ENCODE data around the gene MICAL2. TPM values are rescaled to one million over a fixed set of nuclear protein-coding genes. Genes with fewer than 3 reads are reported as not detected.
A peak's percentile ranks its signal among the peaks of the same experiment; 100 is the strongest.

MICAL2 gene
- total RNA-seq, 2 experiments from 2014 or later: 213 to 220 TPM

DNA sequence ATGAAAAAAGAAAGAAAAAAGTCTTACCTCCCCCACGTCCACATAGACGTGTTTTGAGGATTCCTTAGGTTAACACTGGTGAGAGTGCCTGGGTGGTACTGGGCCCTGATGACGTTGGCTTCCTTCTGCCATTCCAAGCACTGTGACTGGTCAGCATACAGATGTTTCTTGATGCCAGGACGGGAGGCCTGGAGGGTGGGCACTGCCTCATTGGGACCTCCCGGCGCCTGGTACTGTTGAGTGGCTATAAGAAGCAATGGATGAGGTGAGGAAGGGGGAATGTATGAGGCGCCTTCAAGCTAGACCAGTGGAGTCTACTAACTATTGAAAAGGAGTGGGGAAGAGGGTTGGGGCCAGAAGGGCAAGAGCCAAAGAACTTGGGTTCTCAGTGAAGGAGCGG is 45.3 kb downstream of the MICAL2 start:
- ChIA-PET POLR2A (no interaction called here), CTCF (no interaction called here)
- intact Hi-C loops (cut with micrococcal nuclease): loop anchor here (10.0 kb wide), 1 partner anchor 311 kb away; the partner anchor contains the start of gene USP47
- H3K4me3 Mint-ChIP-seq: no peak overlapping the region
- H3K27me3 Mint-ChIP-seq: no peaks in the 10 kb centered on the region
- H3K36me3 Mint-ChIP-seq: peaks cover 15% of the 10 kb centered on the region
- DNase-seq: no peak
- H3K9me3 Mint-ChIP-seq: no peaks in the 10 kb centered on the region
- H3K4me1 Mint-ChIP-seq (ENCODE audit: low read depth): peaks cover 75% of the 10 kb centered on the region
- peak overlapping the region; percentile 89 for H3K27ac Mint-ChIP-seq

DNA sequence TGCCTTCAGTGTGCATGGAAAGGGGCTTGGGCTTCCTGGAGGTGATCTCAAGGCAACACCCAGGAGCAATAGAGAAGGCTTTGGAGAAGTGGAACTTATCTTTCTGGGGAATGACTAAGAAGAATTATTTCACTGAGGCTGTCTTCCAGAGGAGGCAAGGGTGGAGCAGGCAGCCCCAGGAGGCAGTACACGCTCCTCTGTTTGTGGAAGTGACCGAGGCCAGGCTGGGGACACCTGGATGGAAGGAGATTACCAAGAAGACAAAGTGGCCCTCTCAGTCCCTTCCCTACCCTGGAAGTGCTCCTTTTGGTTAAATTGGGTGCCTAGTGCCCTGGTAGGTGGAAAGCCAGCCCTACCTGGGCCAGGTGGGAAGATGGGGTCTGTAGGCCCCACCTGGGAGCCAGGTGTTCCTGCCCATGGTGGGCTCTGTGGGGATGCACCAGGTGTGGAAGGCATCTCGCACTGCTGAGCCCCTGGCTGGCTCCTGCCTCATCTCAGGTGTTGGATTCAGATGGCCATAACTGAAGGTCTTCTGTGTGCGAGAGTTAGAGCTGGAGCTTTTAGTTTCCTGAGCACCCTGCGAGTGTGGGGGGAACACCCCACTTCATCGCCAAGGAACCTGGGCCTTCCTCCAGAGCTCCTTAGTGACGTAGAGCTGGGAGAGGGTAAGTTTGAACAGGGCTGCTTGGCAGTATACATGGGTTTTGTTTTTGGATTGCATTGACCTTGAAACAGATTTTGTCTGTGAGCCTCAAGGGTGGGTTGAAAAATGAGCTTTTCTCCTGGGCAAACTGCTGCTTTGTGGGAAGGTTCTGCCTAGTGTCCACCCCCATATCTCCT is 46.1 kb downstream of the MICAL2 start:
- H3K9me3 Mint-ChIP-seq: no peaks in the 10 kb centered on the region

GRCh38 chr11:12157241-12157661 is 46.9 kb downstream of the MICAL2 start:
- Mint-ChIP-seq H3K27ac (peak overlapping the region; percentile 89), H3K4me1 (ENCODE audit: low read depth) (peaks cover 62% of the 10 kb centered on the region), H3K27me3 (no peaks in the 10 kb centered on the region), H3K4me3 (no peak overlapping the region), H3K36me3 (peaks cover 18% of the 10 kb centered on the region), H3K9me3 (no peaks in the 10 kb centered on the region)
- ChIA-PET CTCF (interaction anchor here (0.8 to 2.2 kb wide), 7 partner anchors 25 to 204 kb away, joined by 3 to 13 read pairs (median 4); no protein-coding TSS in a partner anchor), POLR2A (interaction anchor here (1.0 to 1.3 kb wide), 7 partner anchors 9 to 66 kb away, joined by 3 to 5 read pairs (median 3); partner anchors contain the start of gene MICAL2)
- intact Hi-C loops (cut with micrococcal nuclease): loop anchor here (1.0 to 10.0 kb wide), 4 partner anchors 8 to 312 kb away; partner anchors contain the start of gene USP47
- DNase-seq: peak; percentile 34

More for the DNA sequence above, 46.1 kb downstream of the MICAL2 start:
- Mint-ChIP-seq H3K4me1 (ENCODE audit: low read depth) (peaks cover 66% of the 10 kb centered on the region), H3K4me3 (no peak overlapping the region), H3K27me3 (no peaks in the 10 kb centered on the region), H3K27ac (peak overlapping the region; percentile 89), H3K36me3 (peaks cover 15% of the 10 kb centered on the region)
- CTCF ChIA-PET: interaction anchor here (0.8 to 2.2 kb wide), 6 partner anchors 25 to 205 kb away, joined by 3 to 13 read pairs (median 4); no protein-coding TSS in a partner anchor
- POLR2A ChIA-PET: interaction anchor here (1.0 to 1.2 kb wide), 4 partner anchors 12 to 49 kb away, joined by 3 read pairs; partner anchors contain the start of gene MICAL2
- intact Hi-C loops (cut with micrococcal nuclease): loop anchor here (1.0 to 10.0 kb wide), 4 partner anchors 7 to 312 kb away; partner anchors contain the start of gene USP47
- DNase-seq: peak; percentile 7

- intact Hi-C loops (cut with micrococcal nuclease): loop anchor here (10.0 kb wide), 1 partner anchor 314 kb away; the partner anchor contains the start of gene USP47
- peaks cover 22% of the 10 kb centered on the region for H3K36me3 Mint-ChIP-seq
- CTCF ChIA-PET: interaction anchor here (1.8 kb wide), 1 partner anchor 8 kb away, joined by 4 read pairs; no protein-coding TSS in a partner anchor
- DNase-seq: peak; percentile 4
- H3K27ac Mint-ChIP-seq: no peak overlapping the region
- no peak overlapping the region for H3K4me3 Mint-ChIP-seq
- H3K4me1 Mint-ChIP-seq (ENCODE audit: low read depth): peaks cover 54% of the 10 kb centered on the region
- H3K9me3 Mint-ChIP-seq: no peaks in the 10 kb centered on the region
- POLR2A ChIA-PET: interaction anchor here (1.1 kb wide), 1 partner anchor 10 kb away, joined by 3 read pairs; no protein-coding TSS in a partner anchor
- H3K27me3 Mint-ChIP-seq: no peaks in the 10 kb centered on the region
Measured at GRCh38 chr11:12158909-12159308, 48.5 kb downstream of the MICAL2 start.

- DNase-seq: peak; percentile 11
- no peak overlapping the region for H3K4me3 Mint-ChIP-seq
- intact Hi-C loops (cut with micrococcal nuclease): loop anchor here (10.0 kb wide), 1 partner anchor 315 kb away; the partner anchor contains the start of gene USP47
- POLR2A ChIA-PET: no interaction called here
- H3K27ac Mint-ChIP-seq: peak overlapping the region; percentile 36
- peaks cover 58% of the 10 kb centered on the region for H3K4me1 Mint-ChIP-seq (ENCODE audit: low read depth)
- peaks cover 23% of the 10 kb centered on the region for H3K36me3 Mint-ChIP-seq
- H3K27me3 Mint-ChIP-seq: no peaks in the 10 kb centered on the region
- no peaks in the 10 kb centered on the region for H3K9me3 Mint-ChIP-seq
- CTCF ChIA-PET: interaction anchor here (1.8 kb wide), 1 partner anchor 9 kb away, joined by 4 read pairs; no protein-coding TSS in a partner anchor
Measured at GRCh38 chr11:12159351-12160099, 49.1 kb downstream of the MICAL2 start.

- H3K4me3 Mint-ChIP-seq: no peak overlapping the region
- intact Hi-C loops (cut with micrococcal nuclease): no loop called here
- H3K36me3 Mint-ChIP-seq: peaks cover 21% of the 10 kb centered on the region
- H3K9me3 Mint-ChIP-seq: no peaks in the 10 kb centered on the region
- H3K27ac Mint-ChIP-seq: no peak overlapping the region
- CTCF ChIA-PET: interaction anchor here (1.8 kb wide), 1 partner anchor 9 kb away, joined by 4 read pairs; no protein-coding TSS in a partner anchor
- peak; percentile 6 for DNase-seq
- peaks cover 57% of the 10 kb centered on the region for H3K4me1 Mint-ChIP-seq (ENCODE audit: low read depth)
- no peaks in the 10 kb centered on the region for H3K27me3 Mint-ChIP-seq
- POLR2A ChIA-PET: interaction anchor here (1.1 kb wide), 1 partner anchor 9 kb away, joined by 3 read pairs; no protein-coding TSS in a partner anchor
Measured at GRCh38 chr11:12160231-12160630, 49.8 kb downstream of the MICAL2 start.

DNA sequence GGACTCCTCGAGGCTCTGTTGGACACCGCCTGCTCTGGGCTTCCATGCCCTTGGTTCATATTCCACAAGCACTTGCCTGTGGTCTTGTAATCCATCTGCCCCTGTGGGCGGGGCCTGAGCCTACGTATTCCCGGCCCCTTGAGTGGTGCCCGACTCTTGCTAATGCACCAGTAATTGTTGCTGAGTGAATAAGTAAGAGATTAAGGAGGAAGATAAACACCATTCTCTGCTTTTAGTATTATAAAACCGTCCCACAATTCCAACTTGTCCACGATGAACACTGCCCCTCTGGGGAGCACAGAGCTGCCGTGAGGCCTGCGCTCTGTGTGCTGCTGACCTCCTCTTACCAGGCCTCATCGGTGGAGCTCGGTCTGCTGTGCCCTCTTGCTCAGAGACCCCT is 50.3 kb downstream of the MICAL2 start:
- intact Hi-C loops (cut with micrococcal nuclease): no loop called here
- Mint-ChIP-seq H3K4me3 (no peak overlapping the region), H3K27me3 (no peaks in the 10 kb centered on the region), H3K9me3 (no peaks in the 10 kb centered on the region), H3K27ac (no peak overlapping the region), H3K36me3 (peaks cover 21% of the 10 kb centered on the region), H3K4me1 (ENCODE audit: low read depth) (peaks cover 53% of the 10 kb centered on the region)
- peak; percentile 6 for DNase-seq
- POLR2A ChIA-PET: interaction anchor here (0.9 to 1.1 kb wide), 2 partner anchors 8 to 10 kb away, joined by 3 read pairs; no protein-coding TSS in a partner anchor
- CTCF ChIA-PET: interaction anchor here (0.8 to 0.9 kb wide), 2 partner anchors 10 to 75 kb away, joined by 3 read pairs; no protein-coding TSS in a partner anchor

DNA sequence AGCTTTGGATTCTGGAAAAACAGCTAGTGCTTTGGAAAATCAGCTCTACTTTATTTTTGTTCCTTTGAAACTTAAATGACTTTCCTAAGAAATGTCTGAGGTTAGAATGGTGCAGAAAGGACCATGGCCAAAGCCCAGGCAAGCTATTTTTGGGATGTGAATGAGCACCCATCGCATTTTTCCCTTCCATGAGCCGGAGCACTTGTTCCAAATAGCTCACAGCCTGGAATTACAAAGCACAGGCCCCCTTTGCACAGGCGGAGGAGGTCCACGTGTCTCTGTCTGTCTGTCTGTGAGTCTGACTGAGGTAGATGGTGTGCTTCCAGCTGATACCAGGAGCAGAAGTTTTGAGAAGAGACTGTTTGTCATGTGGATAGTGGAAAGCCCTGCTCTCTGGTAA is 50.7 kb downstream of the MICAL2 start:
- intact Hi-C loops (cut with micrococcal nuclease): no loop called here
- peak; percentile 5 for DNase-seq
- no peaks in the 10 kb centered on the region for H3K27me3 Mint-ChIP-seq
- no peaks in the 10 kb centered on the region for H3K9me3 Mint-ChIP-seq
- H3K36me3 Mint-ChIP-seq: peaks cover 22% of the 10 kb centered on the region
- CTCF ChIA-PET: interaction anchor here (0.8 to 0.9 kb wide), 2 partner anchors 10 to 75 kb away, joined by 3 read pairs; no protein-coding TSS in a partner anchor
- POLR2A ChIA-PET: interaction anchor here (0.9 to 1.1 kb wide), 2 partner anchors 9 to 10 kb away, joined by 3 read pairs; no protein-coding TSS in a partner anchor
- peaks cover 50% of the 10 kb centered on the region for H3K4me1 Mint-ChIP-seq (ENCODE audit: low read depth)
- no peak overlapping the region for H3K27ac Mint-ChIP-seq
- H3K4me3 Mint-ChIP-seq: no peak overlapping the region

DNA sequence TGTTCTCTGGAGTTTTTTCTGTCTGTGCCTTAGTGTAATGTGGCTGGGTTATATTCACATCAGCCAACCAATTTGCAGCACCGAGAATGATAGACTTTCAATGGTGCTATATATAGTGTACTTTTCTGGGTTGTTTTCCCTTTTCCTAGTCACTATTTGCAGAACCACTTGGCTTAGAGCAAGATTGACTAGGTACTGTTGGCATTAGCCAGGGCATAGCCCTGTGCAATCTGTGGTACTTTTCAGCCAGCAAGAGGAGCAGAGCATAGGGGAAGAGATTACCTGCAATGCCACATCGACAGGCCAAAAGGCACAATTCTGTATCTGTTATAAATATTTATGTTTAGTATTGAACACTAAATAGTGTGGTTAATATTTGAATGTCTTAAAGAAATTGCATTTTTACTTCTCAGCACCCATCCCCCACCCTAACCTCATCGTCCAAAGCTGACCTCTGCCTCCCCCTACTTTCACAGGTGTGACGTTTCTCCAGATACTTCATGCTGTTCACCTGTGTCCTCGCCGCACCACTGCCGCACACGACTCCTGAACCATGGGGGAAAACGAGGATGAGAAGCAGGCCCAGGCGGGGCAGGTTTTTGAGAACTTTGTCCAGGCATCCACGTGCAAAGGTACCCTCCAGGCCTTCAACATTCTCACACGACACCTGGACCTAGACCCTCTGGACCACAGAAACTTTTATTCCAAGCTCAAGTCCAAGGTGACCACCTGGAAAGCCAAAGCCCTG is 51.4 kb downstream of the MICAL2 start:
- Mint-ChIP-seq H3K4me1 (ENCODE audit: low read depth) (peaks cover 50% of the 10 kb centered on the region), H3K27me3 (no peaks in the 10 kb centered on the region), H3K9me3 (no peaks in the 10 kb centered on the region), H3K4me3 (no peak overlapping the region), H3K27ac (no peak overlapping the region), H3K36me3 (peaks cover 23% of the 10 kb centered on the region)
- POLR2A ChIA-PET: interaction anchor here (0.9 kb wide), 1 partner anchor 9 kb away, joined by 3 read pairs; no protein-coding TSS in a partner anchor
- CTCF ChIA-PET: interaction anchor here (0.8 to 2.1 kb wide), 5 partner anchors 11 to 126 kb away, joined by 3 to 7 read pairs (median 3); no protein-coding TSS in a partner anchor
- intact Hi-C loops (cut with micrococcal nuclease): no loop called here
- no peak for DNase-seq

DNA sequence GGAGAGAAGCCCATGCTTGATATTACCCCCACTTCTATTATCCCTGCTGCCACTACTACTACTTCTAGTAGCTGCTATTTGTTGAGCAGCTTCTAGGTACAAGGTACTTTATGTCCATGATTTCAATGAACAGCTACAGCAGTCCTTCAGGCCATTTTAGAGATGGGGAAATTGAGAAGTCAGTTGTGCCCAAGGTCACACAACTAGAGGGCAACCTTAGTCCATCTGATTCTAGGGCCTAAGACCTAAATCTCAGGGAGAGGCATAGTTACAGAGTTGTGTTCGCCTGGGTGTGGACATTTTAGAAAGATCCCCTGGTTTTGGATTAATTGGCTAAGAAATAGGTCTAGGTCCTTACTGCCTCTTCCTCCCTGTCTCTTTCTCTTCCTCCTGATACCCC is 52.3 kb downstream of the MICAL2 start:
- H3K36me3 Mint-ChIP-seq: peaks cover 23% of the 10 kb centered on the region
- peaks cover 50% of the 10 kb centered on the region for H3K4me1 Mint-ChIP-seq (ENCODE audit: low read depth)
- no peak overlapping the region for H3K27ac Mint-ChIP-seq
- POLR2A ChIA-PET: interaction anchor here (2.0 kb wide), 1 partner anchor 12 kb away, joined by 8 read pairs; no protein-coding TSS in a partner anchor
- DNase-seq: no peak
- CTCF ChIA-PET: interaction anchor here (0.8 to 2.1 kb wide), 5 partner anchors 9 to 125 kb away, joined by 3 to 7 read pairs (median 4); no protein-coding TSS in a partner anchor
- intact Hi-C loops (cut with micrococcal nuclease): no loop called here
- no peaks in the 10 kb centered on the region for H3K27me3 Mint-ChIP-seq
- no peak overlapping the region for H3K4me3 Mint-ChIP-seq
- H3K9me3 Mint-ChIP-seq: no peaks in the 10 kb centered on the region

Data from activated CD4-positive, alpha-beta memory T cell treated with anti-CD3 and anti-CD28 coated beads for 36 hours (primary cell).